ENCODE data around the gene PLCB4. TPM values are rescaled to one million over a fixed set of nuclear protein-coding genes. Genes with fewer than 3 reads are reported as not detected.

Gene PLCB4
- total RNA-seq, 1 experiment from 2014 or later: 10.1 TPM

GRCh38 chr20:9501473-9501872 lies 432.6 kb downstream of the PLCB4 start:
- Histone ChIP-seq H3K23me2 (ENCODE audit: insufficient read length, low read depth, low read length, poor library complexity, severe bottlenecking) (no peaks in the 10 kb centered on the region), H3K14ac (ENCODE audit: insufficient read depth, low read length) (no peak overlapping the region), H3K4ac (ENCODE audit: low read depth, low read length) (no peak overlapping the region), H3K27ac (ENCODE audit: insufficient read length, low read depth, low read length) (no peak overlapping the region), H2BK120ac (ENCODE audit: low read depth, low read length, poor library complexity, severe bottlenecking) (no peak overlapping the region), H4K91ac (ENCODE audit: insufficient read length, low read depth, low read length) (no peak overlapping the region), H4K8ac (replicated peaks; ENCODE audit: insufficient read length, low read depth, low read length) (no peak overlapping the region), H3K79me1 (ENCODE audit: insufficient read depth, low read depth, low read length, poor library complexity, severe bottlenecking) (no peaks in the 10 kb centered on the region), H2AFZ (ENCODE audit: low read length) (no peak overlapping the region), H3K27me3 (ENCODE audit: insufficient read depth, low read length) (peaks cover 14% of the 10 kb centered on the region; the same call in 1 of the 2 replicates), H3K9ac (ENCODE audit: extremely low read depth, insufficient read length, low read length) (no peak overlapping the region), H4K5ac (ENCODE audit: insufficient read length, low read depth, low read length) (no peak overlapping the region), H3K9me3 (ENCODE audit: control insufficient read depth, low read depth, low read length) (no peaks in the 10 kb centered on the region), H3K18ac (ENCODE audit: insufficient read length, low read depth, low read length) (no peak overlapping the region), H2BK5ac (ENCODE audit: insufficient read length, low read length) (no peak overlapping the region), H3K79me2 (ENCODE audit: insufficient read depth, low read length) (no peaks in the 10 kb centered on the region), H3K56ac (ENCODE audit: insufficient read length, low read depth, low read length) (no peak overlapping the region), H3K4me1 (ENCODE audit: insufficient read depth, low read length) (no peaks in the 10 kb centered on the region; the same call in 1 of the 2 replicates), H3K23ac (ENCODE audit: insufficient read length, low read depth, low read length) (no peak overlapping the region), H3K4me2 (ENCODE audit: insufficient read depth, insufficient read length, low read length) (no peak overlapping the region), H2BK12ac (ENCODE audit: insufficient read length, low read depth, low read length) (no peak overlapping the region), H2AK5ac (ENCODE audit: insufficient read length, low read length) (no peak overlapping the region), H4K20me1 (ENCODE audit: control insufficient read depth, insufficient read depth, insufficient read length) (no peaks in the 10 kb centered on the region), H2BK20ac (ENCODE audit: low read depth, low read length, poor library complexity, severe bottlenecking) (no peak overlapping the region), H2BK15ac (ENCODE audit: low read depth, low read length) (no peak overlapping the region), H3T11ph (ENCODE audit: low read length) (no peak overlapping the region)
- TF ChIP-seq, protein P1, sequence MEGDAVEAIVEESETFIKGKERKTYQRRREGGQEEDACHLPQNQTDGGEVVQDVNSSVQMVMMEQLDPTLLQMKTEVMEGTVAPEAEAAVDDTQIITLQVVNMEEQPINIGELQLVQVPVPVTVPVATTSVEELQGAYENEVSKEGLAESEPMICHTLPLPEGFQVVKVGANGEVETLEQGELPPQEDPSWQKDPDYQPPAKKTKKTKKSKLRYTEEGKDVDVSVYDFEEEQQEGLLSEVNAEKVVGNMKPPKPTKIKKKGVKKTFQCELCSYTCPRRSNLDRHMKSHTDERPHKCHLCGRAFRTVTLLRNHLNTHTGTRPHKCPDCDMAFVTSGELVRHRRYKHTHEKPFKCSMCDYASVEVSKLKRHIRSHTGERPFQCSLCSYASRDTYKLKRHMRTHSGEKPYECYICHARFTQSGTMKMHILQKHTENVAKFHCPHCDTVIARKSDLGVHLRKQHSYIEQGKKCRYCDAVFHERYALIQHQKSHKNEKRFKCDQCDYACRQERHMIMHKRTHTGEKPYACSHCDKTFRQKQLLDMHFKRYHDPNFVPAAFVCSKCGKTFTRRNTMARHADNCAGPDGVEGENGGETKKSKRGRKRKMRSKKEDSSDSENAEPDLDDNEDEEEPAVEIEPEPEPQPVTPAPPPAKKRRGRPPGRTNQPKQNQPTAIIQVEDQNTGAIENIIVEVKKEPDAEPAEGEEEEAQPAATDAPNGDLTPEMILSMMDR (conservative IDR thresholded peaks at IDR 0.05): no peak
- no peak for DNase-seq
- H3K27me3 Mint-ChIP-seq (ENCODE audit: low read depth): peaks cover 42% of the 10 kb centered on the region
- WGBS (ENCODE audit: extremely low coverage, insufficient read length, low lambda C conversion rate): no CpG with 5 or more reads among the region's 2 CpGs
- H3K27ac Mint-ChIP-seq: no peak overlapping the region
- H3K4me3 Mint-ChIP-seq: no peak overlapping the region
- H3K4me1 Mint-ChIP-seq: peaks cover 8 to 11% of the 10 kb centered on the region in 2 experiments
- no peaks in the 10 kb centered on the region for H3K36me3 Mint-ChIP-seq (ENCODE audit: insufficient read depth in 1 of 3, low read depth in 3 of 3)
- peaks cover 1 to 4% of the 10 kb centered on the region in 2 experiments; a peak in 1 of 5 replicates for H3K9me3 Mint-ChIP-seq
